ENCODE results near the gene RNU5B-1.

DNA sequence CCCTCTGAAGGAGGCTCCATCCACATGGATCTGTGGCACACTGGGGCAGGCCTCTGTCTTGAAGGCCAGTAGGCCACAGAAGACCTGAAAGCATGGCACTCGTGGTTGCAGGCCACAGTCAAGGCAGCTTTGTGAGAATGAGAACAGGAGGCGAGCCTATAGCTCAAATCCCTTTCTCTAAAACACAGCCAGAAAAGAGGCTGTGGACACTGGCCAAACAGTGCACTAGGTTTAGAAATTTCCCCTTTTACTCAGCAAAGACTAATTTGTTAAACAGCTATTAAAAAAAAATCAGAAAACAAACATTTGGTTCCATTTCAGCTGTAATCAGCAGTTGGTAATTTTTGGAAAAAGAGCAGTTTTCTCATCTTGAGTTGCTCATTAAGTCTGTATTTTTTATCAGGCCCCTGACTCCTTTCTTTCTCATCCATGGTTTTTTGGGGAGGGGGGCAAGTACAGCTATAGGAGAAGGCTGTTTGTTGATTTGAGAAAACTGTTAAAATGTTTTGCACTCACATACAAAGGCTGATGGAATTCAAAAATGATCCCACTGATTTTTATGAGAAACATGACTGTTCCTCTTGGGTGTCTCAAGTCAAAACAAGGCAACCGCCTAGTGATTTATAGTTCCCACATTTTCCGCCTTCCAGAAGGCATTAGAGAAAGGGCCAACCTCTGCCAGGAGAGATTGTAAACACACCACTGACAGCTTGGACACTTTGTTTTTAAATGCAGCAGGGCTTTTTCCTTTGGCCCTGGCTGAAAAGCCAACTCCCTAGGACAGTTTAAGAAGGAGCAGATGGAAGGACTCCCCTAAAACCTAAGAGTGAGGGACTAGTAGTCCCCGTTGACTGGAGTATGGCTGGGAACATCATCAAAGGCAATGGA is 45.9 kb upstream of the RNU5B-1 start:
- TF ChIP-seq CTCF (IDR thresholded peaks at IDR 0.05) (no peak), POLR2AphosphoS5 (IDR thresholded peaks at IDR 0.05) (peak; percentile 72 to 86 (median 84))

All from sigmoid colon (tissue), 4 donors.